GM15510 (cell line): ENCODE data around the gene UBE2QL1.

ENCODE experiments used
- POLR2A ChIP-seq: IDR thresholded peaks from 3 replicates; pipeline ENCODE4 v1.6.1; 2011; ENCODE audit warnings: borderline replicate concordance; ENCODE audit not compliant: insufficient read length; ENCODE audit errors: extremely low read depth

Gene UBE2QL1

GRCh38 chr5:6491196-6491918 is 42.7 kb downstream of the UBE2QL1 start:
- no peak for TF ChIP-seq POLR2A

GRCh38 chr5:6491919-6492290 is 43.2 kb downstream of the UBE2QL1 start:
- TF ChIP-seq POLR2A = no peak

GRCh38 chr5:6492934-6493333 is 44.3 kb downstream of the UBE2QL1 start:
- no peak for TF ChIP-seq POLR2A

GRCh38 chr5:6493681-6494454 is 45.2 kb downstream of the UBE2QL1 start:
- no peak for TF ChIP-seq POLR2A

GRCh38 chr5:6494939-6495338 is 46.3 kb downstream of the UBE2QL1 start:
- TF ChIP-seq POLR2A = no peak

- TF ChIP-seq POLR2A = no peak
These were observed 47.0 kb downstream of the UBE2QL1 start for GRCh38 chr5:6495433-6496206.

- TF ChIP-seq POLR2A = no peak
These were observed 47.5 kb downstream of the UBE2QL1 start for GRCh38 chr5:6496207-6496584.

GRCh38 chr5:6496636-6497035 is 48.0 kb downstream of the UBE2QL1 start:
- TF ChIP-seq POLR2A = no peak

GRCh38 chr5:6497262-6497661 is 48.6 kb downstream of the UBE2QL1 start:
- TF ChIP-seq POLR2A = no peak

GRCh38 chr5:6498968-6499367 is 50.3 kb downstream of the UBE2QL1 start:
- no peak for TF ChIP-seq POLR2A

- TF ChIP-seq POLR2A = no peak
These were observed 53.0 kb downstream of the UBE2QL1 start for GRCh38 chr5:6501701-6502100.

- no peak for TF ChIP-seq POLR2A
These were observed 53.8 kb downstream of the UBE2QL1 start for GRCh38 chr5:6502421-6502820.

- TF ChIP-seq POLR2A = no peak
These were observed 54.7 kb downstream of the UBE2QL1 start for GRCh38 chr5:6503342-6503741.

- no peak for TF ChIP-seq POLR2A
These were observed 56.2 kb downstream of the UBE2QL1 start for GRCh38 chr5:6504677-6505415.

- no peak for TF ChIP-seq POLR2A
These were observed 56.7 kb downstream of the UBE2QL1 start for GRCh38 chr5:6505416-6505755.

GRCh38 chr5:6505783-6506557 is 57.3 kb downstream of the UBE2QL1 start:
- TF ChIP-seq POLR2A = no peak
